LHCN-M2 (cell line): ENCODE measurements around the gene CD300LD. TPM values are rescaled to one million over a fixed set of nuclear protein-coding genes. Genes with fewer than 3 reads are reported as not detected.
A peak's percentile ranks its signal among the peaks of the same experiment; 100 is the strongest.

Source experiments
- DNase-seq: peaks from one replicate; pipeline ENCODE4 v3.0.0-alpha.2; 2012; ENCODE audit warnings: low read depth
- total RNA-seq: library from RNA; depleted of rRNA; stranded (reverse); fragments of >200 nt; gene quantifications from 2 replicates; pipeline ENCODE4 v1.2.3, GENCODE V29; 2014

The CD300LD gene
- total RNA-seq, 1 experiment from 2014 or later: not detected

GRCh38 chr17:74607221-74607620 lies 15.1 kb upstream of the CD300LD start:
- DNase-seq: no peak

- no peak for DNase-seq
Observed at GRCh38 chr17:74606050-74606449, 14.0 kb upstream of the CD300LD start.

GRCh38 chr17:74605361-74605760 lies 13.3 kb upstream of the CD300LD start:
- DNase-seq: peak; percentile 29

- DNase-seq: no peak
Observed at GRCh38 chr17:74604761-74605160, 12.7 kb upstream of the CD300LD start.

- DNase-seq: no peak
Observed at GRCh38 chr17:74604200-74604599, 12.1 kb upstream of the CD300LD start.

- no peak for DNase-seq
Observed at GRCh38 chr17:74603746-74604145, 11.7 kb upstream of the CD300LD start.

GRCh38 chr17:74603037-74603635 lies 11.1 kb upstream of the CD300LD start:
- no peak for DNase-seq

- DNase-seq: peak; percentile 25
Observed at GRCh38 chr17:74601944-74602572, 10.0 kb upstream of the CD300LD start.

GRCh38 chr17:74599448-74599939 lies 7.4 kb upstream of the CD300LD start:
- no peak for DNase-seq

- DNase-seq: no peak
Observed at GRCh38 chr17:74599023-74599399, 6.9 kb upstream of the CD300LD start.

- no peak for DNase-seq
Observed at GRCh38 chr17:74598346-74599022, 6.4 kb upstream of the CD300LD start.

GRCh38 chr17:74597069-74597790 lies 5.1 kb upstream of the CD300LD start:
- DNase-seq: no peak

GRCh38 chr17:74595037-74595750 lies 3.1 kb upstream of the CD300LD start:
- no peak for DNase-seq

GRCh38 chr17:74591503-74591902 lies 580 bp downstream of the CD300LD start:
- DNase-seq: no peak

- DNase-seq: no peak
Observed at GRCh38 chr17:74585711-74586110, 6.4 kb downstream of the CD300LD start.

- no peak for DNase-seq
Observed at GRCh38 chr17:74584292-74585060, 7.6 kb downstream of the CD300LD start.

- DNase-seq: no peak
Observed at GRCh38 chr17:74582633-74583032, 9.4 kb downstream of the CD300LD start.

- no peak for DNase-seq
Observed at GRCh38 chr17:74579900-74580299, 12.2 kb downstream of the CD300LD start.

GRCh38 chr17:74578979-74579378 lies 13.1 kb downstream of the CD300LD start:
- DNase-seq: no peak

- no peak for DNase-seq
Observed at GRCh38 chr17:74574489-74575142, 17.5 kb downstream of the CD300LD start.
